GM08714 (cell line): ENCODE results near the gene COX10.
"Not testable (repeated sequence)": the region's sequence is repeated elsewhere in the genome, so short reads cannot be mapped to it uniquely, and the experiment has no call there.

Experiments used
- H3K4me3 ChIP-seq: fragments of 200-500 bp; sonication (Bioruptor generic); 2 replicates; pipeline ENCODE4 v1.5.1; 2014; ENCODE audit warnings: mild to moderate bottlenecking, low read length, inconsistent platforms
- ZNF274 ChIP-seq: IDR thresholded peaks from 2 replicates; pipeline ENCODE4 v1.6.1; 2012; ENCODE audit warnings: mild to moderate bottlenecking, low read depth, low read length

COX10 gene

DNA sequence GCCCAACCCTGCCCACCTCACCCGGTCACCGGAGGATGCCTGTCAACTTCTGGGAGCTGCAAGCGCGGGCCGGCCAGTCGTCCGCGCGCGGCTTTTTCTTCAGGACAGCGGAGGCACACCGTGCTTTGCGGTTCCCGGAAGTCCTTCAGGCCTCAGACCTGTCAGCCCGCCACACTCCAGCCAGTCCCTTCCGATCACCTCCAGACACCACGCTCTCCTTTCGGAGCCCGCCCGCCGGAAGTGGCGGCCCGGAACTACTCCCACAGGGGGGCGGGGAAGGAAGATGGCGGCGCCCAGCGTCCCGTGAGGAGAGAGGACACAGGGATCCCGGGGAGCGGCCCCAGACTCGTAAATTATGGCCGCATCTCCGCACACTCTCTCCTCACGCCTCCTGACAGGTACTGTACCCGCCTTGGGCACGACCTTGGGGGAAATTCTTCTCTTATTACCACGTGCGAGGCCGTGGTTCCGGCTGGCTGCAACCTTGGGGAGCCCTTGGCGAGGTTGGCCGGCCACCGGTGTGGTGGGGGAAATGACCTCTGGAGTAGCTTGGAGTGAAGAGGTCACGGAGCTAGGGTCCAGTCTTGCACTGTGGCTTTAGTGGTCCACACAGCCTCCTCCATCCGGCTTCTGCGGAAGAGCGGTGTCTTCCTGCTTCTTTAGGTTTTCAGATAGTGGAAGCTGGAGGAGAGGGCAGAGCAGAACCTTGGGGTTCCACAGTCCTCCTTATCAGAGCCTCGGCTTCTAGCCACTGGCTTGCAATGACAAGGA lies at the start of gene COX10:
Gene COX10 (plus strand): TSS at position 254 of the 771 bp plus-strand sequence. CDS start 102 bp downstream, at position 356.
- peak within 1 kb of the TSS; percentile 89 for H3K4me3 ChIP-seq
- no peak for TF ChIP-seq ZNF274

DNA sequence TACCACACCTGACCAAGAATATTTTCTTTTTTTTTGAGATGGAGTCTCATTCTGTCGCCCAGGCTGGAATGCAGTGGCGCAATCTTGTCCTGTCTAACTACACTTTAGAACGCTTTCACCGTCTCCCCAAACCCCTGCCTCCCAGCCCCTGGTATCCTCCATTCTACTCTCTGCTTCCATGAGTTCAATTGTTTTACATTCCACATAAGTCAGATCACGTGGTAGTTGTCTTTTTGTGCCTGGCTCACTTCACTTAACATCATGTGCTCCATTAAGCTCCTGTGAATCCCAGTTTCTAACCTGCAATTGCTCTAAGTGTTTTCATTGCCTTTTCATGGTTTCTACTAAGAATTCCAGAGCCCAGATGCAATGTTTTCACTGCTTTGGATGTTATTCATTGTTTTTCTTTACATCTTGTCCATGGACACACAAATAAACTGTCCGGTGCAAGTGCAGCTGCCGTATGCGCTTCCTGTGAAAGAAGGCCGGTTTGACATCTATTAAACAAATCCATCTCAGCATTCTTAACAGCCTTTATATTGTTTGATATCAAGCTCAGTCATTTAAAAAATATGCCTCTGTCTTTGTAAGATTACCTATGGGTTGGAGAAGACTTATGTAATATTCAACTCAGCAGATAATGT lies 47.5 kb upstream of the COX10 start:
- not testable (repeated sequence) for H3K4me3 ChIP-seq

DNA sequence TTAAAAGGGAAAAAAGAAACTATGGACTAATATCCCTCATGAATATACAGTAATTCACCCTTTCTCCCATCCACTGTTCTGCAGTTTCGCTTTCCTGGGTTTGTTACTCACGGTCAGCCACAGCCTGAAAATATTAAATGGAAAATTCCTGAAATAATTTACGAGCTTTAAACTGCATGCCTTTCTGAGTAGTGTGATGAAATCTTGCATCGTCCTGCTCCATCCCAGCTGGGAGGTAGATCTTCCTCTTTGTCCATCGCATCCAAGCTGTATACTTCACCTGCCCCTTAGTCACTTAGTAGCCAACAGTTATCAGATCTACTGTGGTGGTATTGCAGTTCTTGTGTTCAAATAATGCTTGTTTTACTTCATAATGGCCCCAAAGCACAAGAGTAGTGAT lies 39.5 kb upstream of the COX10 start:
- not testable (repeated sequence) for H3K4me3 ChIP-seq

GRCh38 chr17:14032234-14032633 lies 37.1 kb upstream of the COX10 start:
- no peak overlapping the region for H3K4me3 ChIP-seq
- TF ChIP-seq ZNF274: no peak

- no peak overlapping the region for H3K4me3 ChIP-seq
- TF ChIP-seq ZNF274: no peak
Observed at GRCh38 chr17:14033166-14033565, 36.1 kb upstream of the COX10 start.

- no peak for TF ChIP-seq ZNF274
- H3K4me3 ChIP-seq: no peak overlapping the region
Observed at GRCh38 chr17:14037453-14037852, 31.9 kb upstream of the COX10 start.

GRCh38 chr17:14038206-14038605 lies 31.1 kb upstream of the COX10 start:
- TF ChIP-seq ZNF274: no peak
- H3K4me3 ChIP-seq: no peak overlapping the region

DNA sequence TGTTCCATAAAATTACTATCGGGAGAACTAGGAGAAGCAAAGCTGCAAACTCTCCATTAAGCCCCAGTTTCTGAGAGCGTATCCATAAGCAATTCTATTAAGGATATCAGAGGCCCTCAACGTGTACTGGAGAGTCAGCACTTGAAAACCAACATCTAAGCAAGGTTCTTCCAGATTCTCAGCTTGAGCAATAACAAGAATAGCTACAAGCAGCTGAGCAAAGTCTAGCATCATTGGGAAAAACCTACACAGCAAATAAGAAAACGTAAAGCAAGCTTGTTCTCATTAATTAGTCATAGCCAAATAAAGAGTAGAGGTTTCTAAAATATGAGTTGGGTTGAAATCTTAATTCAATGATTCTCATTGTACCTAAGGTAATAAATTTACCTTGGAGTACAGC lies 26.9 kb upstream of the COX10 start:
- TF ChIP-seq ZNF274: no peak
- no peak overlapping the region for H3K4me3 ChIP-seq

GRCh38 chr17:14044702-14045101 lies 24.6 kb upstream of the COX10 start:
- H3K4me3 ChIP-seq: no peak overlapping the region
- TF ChIP-seq ZNF274: no peak

DNA sequence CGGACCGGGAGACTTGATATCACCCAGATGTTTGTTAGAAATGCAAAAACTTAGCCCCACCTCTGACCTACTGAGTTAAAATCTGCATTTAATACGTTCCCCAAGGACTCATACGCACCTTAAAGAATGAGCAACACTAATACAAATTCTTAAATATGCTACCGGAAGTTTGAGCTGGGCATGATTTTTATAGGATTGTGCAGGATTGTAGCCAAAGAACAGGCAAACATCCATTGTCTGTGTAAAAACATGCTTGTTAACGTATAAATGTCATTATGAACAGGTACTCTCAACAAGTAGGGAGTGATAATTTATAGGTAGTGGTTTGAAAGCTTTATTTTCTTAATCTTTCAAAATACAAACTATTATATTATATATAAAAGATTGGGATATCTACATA lies 22.3 kb upstream of the COX10 start:
- TF ChIP-seq ZNF274: no peak
- no peak overlapping the region for H3K4me3 ChIP-seq

DNA sequence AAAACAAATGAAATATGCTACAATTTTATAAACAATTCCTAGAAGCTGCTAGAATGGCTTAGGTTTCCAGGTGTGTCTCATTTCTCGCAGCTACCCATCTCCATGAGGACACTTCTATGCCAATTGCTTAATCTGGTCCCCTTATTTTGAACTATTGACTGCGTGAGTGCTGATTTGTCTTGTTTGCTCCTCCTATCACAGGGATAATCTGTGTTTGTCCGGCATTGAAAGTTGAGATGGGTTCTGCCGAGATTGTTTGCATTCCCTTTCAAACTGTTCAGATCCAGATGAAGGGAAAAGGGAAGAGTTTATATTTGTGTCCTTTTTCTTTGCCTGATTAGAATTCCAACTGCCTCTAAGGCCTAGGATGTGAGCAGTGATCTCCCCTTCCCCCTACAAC lies 21.7 kb upstream of the COX10 start:
- H3K4me3 ChIP-seq: no peak overlapping the region
- no peak for TF ChIP-seq ZNF274

- H3K4me3 ChIP-seq: no peak overlapping the region
- no peak for TF ChIP-seq ZNF274
Observed at GRCh38 chr17:14048169-14048568, 21.1 kb upstream of the COX10 start.

DNA sequence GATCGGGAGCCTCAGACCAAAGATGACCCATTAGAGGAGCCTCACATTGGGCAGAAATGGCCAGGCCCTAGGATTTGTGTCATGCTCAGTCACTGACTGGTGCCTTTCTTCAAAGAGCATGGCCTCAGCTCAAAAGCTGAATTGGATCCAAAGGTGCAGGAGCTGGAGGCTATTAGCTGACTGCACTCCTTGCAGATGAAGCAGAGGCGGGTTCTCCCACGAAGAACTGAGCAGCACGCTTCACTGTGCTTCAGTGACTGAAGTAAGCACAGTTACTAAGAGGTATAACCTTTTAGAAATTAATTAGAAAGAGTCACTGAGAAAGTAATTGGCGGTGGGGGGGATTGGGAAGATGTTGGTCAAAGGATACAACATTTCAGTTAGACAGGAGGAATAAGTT lies 18.7 kb upstream of the COX10 start:
- no peak overlapping the region for H3K4me3 ChIP-seq
- no peak for TF ChIP-seq ZNF274

DNA sequence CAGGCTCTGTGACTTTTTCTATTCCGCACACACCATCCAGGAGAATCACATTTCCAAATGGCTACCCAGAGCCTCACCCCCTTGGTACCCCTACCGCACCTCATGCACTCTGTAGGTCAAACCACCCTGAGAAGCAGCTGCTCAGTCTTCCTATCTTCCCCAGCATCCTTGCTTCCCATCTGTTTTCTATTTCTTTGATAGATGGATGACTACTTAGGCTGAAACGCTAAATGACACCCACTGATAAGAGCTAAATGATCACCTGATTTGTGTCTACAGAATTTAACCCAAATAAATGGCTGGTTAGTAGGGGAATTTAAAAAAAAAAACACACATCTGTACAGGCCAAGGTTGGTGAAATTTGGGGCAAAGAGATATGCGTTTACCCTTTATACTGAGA lies 17.6 kb upstream of the COX10 start:
- no peak for TF ChIP-seq ZNF274
- H3K4me3 ChIP-seq: no peak overlapping the region

DNA sequence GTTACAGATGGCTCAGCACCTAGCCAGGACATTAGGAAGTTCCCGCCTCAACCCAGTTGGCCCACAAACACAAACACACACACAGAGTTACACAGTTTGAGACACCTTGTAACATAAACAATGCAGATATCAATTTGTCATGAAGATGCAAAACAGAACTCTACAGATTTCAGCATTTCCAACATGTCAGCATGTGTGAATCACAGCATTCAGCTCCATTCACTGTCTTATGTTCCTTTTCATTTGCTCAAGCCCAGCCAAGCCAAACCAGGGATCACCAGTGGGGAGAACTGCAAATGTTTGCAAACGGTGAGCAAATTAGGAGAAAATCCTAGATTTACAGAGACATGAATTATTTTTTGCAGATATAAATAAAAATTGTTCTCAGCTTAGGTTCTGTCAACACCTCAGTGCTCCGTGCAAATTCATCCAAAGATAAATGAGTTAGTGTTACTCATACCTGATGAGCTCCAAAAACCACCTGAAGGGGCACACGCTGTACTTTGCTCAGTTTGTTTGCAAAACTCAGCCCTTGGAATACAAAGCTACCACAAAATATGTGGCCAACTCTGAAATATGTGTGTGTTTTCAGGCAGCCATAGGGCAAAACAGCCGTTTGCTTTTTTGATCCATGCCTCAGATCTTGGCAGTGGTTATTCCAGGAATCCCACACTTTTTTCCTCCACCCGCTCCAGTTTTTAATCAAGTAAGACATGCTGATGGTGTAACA lies 16.3 kb upstream of the COX10 start:
- TF ChIP-seq ZNF274: no peak
- H3K4me3 ChIP-seq: no peak overlapping the region
